Measurements from ENCODE around the gene CACNA2D3. TPM values are rescaled to one million over a fixed set of nuclear protein-coding genes. Genes with fewer than 3 reads are reported as not detected.

The CACNA2D3 gene
- total RNA-seq, 1 experiment from 2014 or later: 1.6 TPM

- Histone ChIP-seq H3K27me3 (ENCODE audit: control insufficient read depth, insufficient read depth, low read length) (no peaks in the 10 kb centered on the region), H3K4me3 (ENCODE audit: insufficient read depth, low read depth, low read length) (no peak overlapping the region), H3K36me3 (replicated peaks; ENCODE audit: control insufficient read depth, insufficient read depth, low read length) (no peaks in the 10 kb centered on the region)
- no peak for DNase-seq
Observed at GRCh38 chr3:54665016-54665600, 542.8 kb downstream of the CACNA2D3 start.

- Histone ChIP-seq H3K27me3 (ENCODE audit: control insufficient read depth, insufficient read depth, low read length) (no peaks in the 10 kb centered on the region), H3K4me3 (ENCODE audit: insufficient read depth, low read depth, low read length) (no peak overlapping the region), H3K36me3 (replicated peaks; ENCODE audit: control insufficient read depth, insufficient read depth, low read length) (no peaks in the 10 kb centered on the region)
- no peak for DNase-seq
Observed at GRCh38 chr3:54668236-54668635, 545.9 kb downstream of the CACNA2D3 start.

- DNase-seq: peak; percentile 68
- Histone ChIP-seq H3K36me3 (replicated peaks; ENCODE audit: control insufficient read depth, insufficient read depth, low read length) (no peaks in the 10 kb centered on the region), H3K4me3 (ENCODE audit: insufficient read depth, low read depth, low read length) (no peak overlapping the region)
Observed at GRCh38 chr3:54670201-54671000, 548.0 kb downstream of the CACNA2D3 start.

GRCh38 chr3:54671511-54671910 lies 549.2 kb downstream of the CACNA2D3 start:
- H3K4me3 ChIP-seq (ENCODE audit: insufficient read depth, low read depth, low read length): no peak overlapping the region
- H3K36me3 ChIP-seq (replicated peaks; ENCODE audit: control insufficient read depth, insufficient read depth, low read length): no peaks in the 10 kb centered on the region
- H3K27me3 ChIP-seq (ENCODE audit: control insufficient read depth, insufficient read depth, low read length): no peaks in the 10 kb centered on the region
- DNase-seq: no peak

More at GRCh38 chr3:54670201-54671000, 548.0 kb downstream of the CACNA2D3 start:
- H3K27me3 ChIP-seq (ENCODE audit: control insufficient read depth, insufficient read depth, low read length): no peaks in the 10 kb centered on the region

GRCh38 chr3:54676087-54676486 lies 553.7 kb downstream of the CACNA2D3 start:
- H3K36me3 ChIP-seq (replicated peaks; ENCODE audit: control insufficient read depth, insufficient read depth, low read length): no peaks in the 10 kb centered on the region
- H3K27me3 ChIP-seq (ENCODE audit: control insufficient read depth, insufficient read depth, low read length): no peaks in the 10 kb centered on the region
- no peak for DNase-seq
- no peak overlapping the region for H3K4me3 ChIP-seq (ENCODE audit: insufficient read depth, low read depth, low read length)

GRCh38 chr3:54681706-54682105 lies 559.4 kb downstream of the CACNA2D3 start:
- Histone ChIP-seq H3K4me3 (ENCODE audit: insufficient read depth, low read depth, low read length) (no peak overlapping the region), H3K36me3 (replicated peaks; ENCODE audit: control insufficient read depth, insufficient read depth, low read length) (no peaks in the 10 kb centered on the region), H3K27me3 (ENCODE audit: control insufficient read depth, insufficient read depth, low read length) (no peaks in the 10 kb centered on the region)
- no peak for DNase-seq

GRCh38 chr3:54685213-54685612 lies 562.9 kb downstream of the CACNA2D3 start:
- Histone ChIP-seq H3K27me3 (ENCODE audit: control insufficient read depth, insufficient read depth, low read length) (no peaks in the 10 kb centered on the region), H3K4me3 (ENCODE audit: insufficient read depth, low read depth, low read length) (no peak overlapping the region), H3K36me3 (replicated peaks; ENCODE audit: control insufficient read depth, insufficient read depth, low read length) (no peaks in the 10 kb centered on the region)
- DNase-seq: no peak

- Histone ChIP-seq H3K36me3 (replicated peaks; ENCODE audit: control insufficient read depth, insufficient read depth, low read length) (no peaks in the 10 kb centered on the region), H3K27me3 (ENCODE audit: control insufficient read depth, insufficient read depth, low read length) (no peaks in the 10 kb centered on the region), H3K4me3 (ENCODE audit: insufficient read depth, low read depth, low read length) (no peak overlapping the region)
- no peak for DNase-seq
Observed at GRCh38 chr3:54691289-54691771, 569.0 kb downstream of the CACNA2D3 start.

- no peak for DNase-seq
- no peaks in the 10 kb centered on the region for H3K36me3 ChIP-seq (replicated peaks; ENCODE audit: control insufficient read depth, insufficient read depth, low read length)
- H3K4me3 ChIP-seq (ENCODE audit: insufficient read depth, low read depth, low read length): no peak overlapping the region
- H3K27me3 ChIP-seq (ENCODE audit: control insufficient read depth, insufficient read depth, low read length): no peaks in the 10 kb centered on the region
Observed at GRCh38 chr3:54696313-54696712, 574.0 kb downstream of the CACNA2D3 start.

- H3K36me3 ChIP-seq (replicated peaks; ENCODE audit: control insufficient read depth, insufficient read depth, low read length): no peaks in the 10 kb centered on the region
- no peak for DNase-seq
- H3K4me3 ChIP-seq (ENCODE audit: insufficient read depth, low read depth, low read length): no peak overlapping the region
- no peaks in the 10 kb centered on the region for H3K27me3 ChIP-seq (ENCODE audit: control insufficient read depth, insufficient read depth, low read length)
Observed at GRCh38 chr3:54698054-54698453, 575.7 kb downstream of the CACNA2D3 start.

- no peak for DNase-seq
- no peaks in the 10 kb centered on the region for H3K36me3 ChIP-seq (replicated peaks; ENCODE audit: control insufficient read depth, insufficient read depth, low read length)
- no peaks in the 10 kb centered on the region for H3K27me3 ChIP-seq (ENCODE audit: control insufficient read depth, insufficient read depth, low read length)
- no peak overlapping the region for H3K4me3 ChIP-seq (ENCODE audit: insufficient read depth, low read depth, low read length)
Observed at GRCh38 chr3:54703923-54704322, 581.6 kb downstream of the CACNA2D3 start.

GRCh38 chr3:54705730-54706129 lies 583.4 kb downstream of the CACNA2D3 start:
- DNase-seq: no peak
- no peaks in the 10 kb centered on the region for H3K27me3 ChIP-seq (ENCODE audit: control insufficient read depth, insufficient read depth, low read length)

GRCh38 chr3:54706738-54707137 lies 584.4 kb downstream of the CACNA2D3 start:
- Histone ChIP-seq H3K27me3 (ENCODE audit: control insufficient read depth, insufficient read depth, low read length) (no peaks in the 10 kb centered on the region), H3K4me3 (ENCODE audit: insufficient read depth, low read depth, low read length) (no peak overlapping the region), H3K36me3 (replicated peaks; ENCODE audit: control insufficient read depth, insufficient read depth, low read length) (no peaks in the 10 kb centered on the region)
- no peak for DNase-seq

More at GRCh38 chr3:54705730-54706129, 583.4 kb downstream of the CACNA2D3 start:
- Histone ChIP-seq H3K4me3 (ENCODE audit: insufficient read depth, low read depth, low read length) (no peak overlapping the region), H3K36me3 (replicated peaks; ENCODE audit: control insufficient read depth, insufficient read depth, low read length) (no peaks in the 10 kb centered on the region)

- DNase-seq: no peak
- H3K4me3 ChIP-seq (ENCODE audit: insufficient read depth, low read depth, low read length): no peak overlapping the region
- no peaks in the 10 kb centered on the region for H3K27me3 ChIP-seq (ENCODE audit: control insufficient read depth, insufficient read depth, low read length)
- no peaks in the 10 kb centered on the region for H3K36me3 ChIP-seq (replicated peaks; ENCODE audit: control insufficient read depth, insufficient read depth, low read length)
Observed at GRCh38 chr3:54709785-54710184, 587.4 kb downstream of the CACNA2D3 start.

GRCh38 chr3:54710954-54711353 lies 588.6 kb downstream of the CACNA2D3 start:
- no peak for DNase-seq
- Histone ChIP-seq H3K27me3 (ENCODE audit: control insufficient read depth, insufficient read depth, low read length) (no peaks in the 10 kb centered on the region), H3K4me3 (ENCODE audit: insufficient read depth, low read depth, low read length) (no peak overlapping the region), H3K36me3 (replicated peaks; ENCODE audit: control insufficient read depth, insufficient read depth, low read length) (no peaks in the 10 kb centered on the region)

Data from H7 (cell line).